AG09319 (cell line): ENCODE measurements around the gene TMCC3.

Source experiments
- DNase-seq: peaks from one replicate; pipeline ENCODE4 v3.0.0-alpha.2; 2010; ENCODE audit warnings: low read depth; ENCODE audit errors: extremely low read depth
- TF ChIP-seq, protein P1 (sequence below): IDR thresholded peaks from 2 replicates; pipeline ENCODE4 v1.5.1; 2011; ENCODE audit warnings: low read depth, mild to moderate bottlenecking, inconsistent platforms, low read length, moderate library complexity

TMCC3 gene

DNA sequence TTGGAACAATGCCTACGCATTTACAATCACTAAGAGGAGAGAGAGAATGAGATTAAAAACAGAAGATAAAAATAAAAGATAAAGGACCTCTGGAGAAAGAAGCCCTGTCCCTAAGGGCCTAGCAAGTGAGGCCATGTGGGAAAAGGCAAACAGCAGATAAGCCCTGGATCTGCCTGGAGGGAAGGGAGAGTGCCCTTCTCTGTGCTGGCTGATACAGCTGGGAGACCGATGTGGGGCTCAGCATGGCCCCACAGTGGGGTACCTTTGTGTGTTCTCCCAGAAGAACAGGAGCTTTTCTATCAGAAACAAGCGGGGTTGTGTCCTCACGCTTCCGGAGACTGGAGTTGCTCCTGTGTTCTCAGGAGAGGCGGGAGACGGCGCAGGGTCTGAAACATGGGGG, 59.9 kb downstream of the TMCC3 start:
- no peak for DNase-seq
- TF ChIP-seq, protein P1, sequence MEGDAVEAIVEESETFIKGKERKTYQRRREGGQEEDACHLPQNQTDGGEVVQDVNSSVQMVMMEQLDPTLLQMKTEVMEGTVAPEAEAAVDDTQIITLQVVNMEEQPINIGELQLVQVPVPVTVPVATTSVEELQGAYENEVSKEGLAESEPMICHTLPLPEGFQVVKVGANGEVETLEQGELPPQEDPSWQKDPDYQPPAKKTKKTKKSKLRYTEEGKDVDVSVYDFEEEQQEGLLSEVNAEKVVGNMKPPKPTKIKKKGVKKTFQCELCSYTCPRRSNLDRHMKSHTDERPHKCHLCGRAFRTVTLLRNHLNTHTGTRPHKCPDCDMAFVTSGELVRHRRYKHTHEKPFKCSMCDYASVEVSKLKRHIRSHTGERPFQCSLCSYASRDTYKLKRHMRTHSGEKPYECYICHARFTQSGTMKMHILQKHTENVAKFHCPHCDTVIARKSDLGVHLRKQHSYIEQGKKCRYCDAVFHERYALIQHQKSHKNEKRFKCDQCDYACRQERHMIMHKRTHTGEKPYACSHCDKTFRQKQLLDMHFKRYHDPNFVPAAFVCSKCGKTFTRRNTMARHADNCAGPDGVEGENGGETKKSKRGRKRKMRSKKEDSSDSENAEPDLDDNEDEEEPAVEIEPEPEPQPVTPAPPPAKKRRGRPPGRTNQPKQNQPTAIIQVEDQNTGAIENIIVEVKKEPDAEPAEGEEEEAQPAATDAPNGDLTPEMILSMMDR = no peak

DNA sequence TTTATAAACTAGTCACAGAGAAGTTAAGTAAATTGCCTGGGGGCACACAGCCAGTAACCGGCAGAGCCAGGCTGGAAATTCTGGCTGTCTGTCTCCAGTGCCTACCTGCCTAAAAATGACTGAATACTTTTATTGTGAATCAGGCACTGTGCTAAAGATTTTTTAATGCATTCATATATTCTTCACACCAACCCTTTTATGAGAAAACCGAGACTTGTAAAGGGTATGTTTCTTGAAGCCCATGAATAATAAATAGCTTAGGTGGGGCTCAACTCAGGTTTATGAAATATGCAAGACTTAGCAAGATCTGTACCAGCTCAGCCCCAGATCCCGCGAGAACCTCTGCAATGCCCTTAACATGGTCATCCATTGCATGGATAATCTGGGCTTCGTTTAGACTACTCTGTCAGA, 60.8 kb downstream of the TMCC3 start:
- DNase-seq = no peak
- TF ChIP-seq, protein P1 = no peak

DNA sequence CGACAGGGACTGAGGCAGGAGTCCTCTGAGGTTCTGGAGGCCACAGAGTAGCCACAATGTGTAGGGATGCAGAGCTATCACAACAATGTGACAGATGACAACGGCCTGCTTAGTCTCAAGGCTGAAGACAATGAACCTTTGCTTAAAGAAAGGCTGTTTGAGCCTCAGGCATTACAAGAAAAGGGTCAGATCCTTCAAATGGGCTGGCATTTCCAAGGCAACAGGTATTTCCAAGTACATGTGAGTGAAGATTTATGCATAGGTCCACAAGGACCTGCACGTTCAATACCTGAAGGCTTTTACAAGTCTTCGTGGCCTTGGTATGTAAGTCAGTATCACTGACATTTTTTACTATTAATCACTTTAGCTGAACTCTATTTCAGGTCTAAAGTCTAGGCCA, 62.0 kb downstream of the TMCC3 start:
- TF ChIP-seq, protein P1 = no peak
- no peak for DNase-seq

DNA sequence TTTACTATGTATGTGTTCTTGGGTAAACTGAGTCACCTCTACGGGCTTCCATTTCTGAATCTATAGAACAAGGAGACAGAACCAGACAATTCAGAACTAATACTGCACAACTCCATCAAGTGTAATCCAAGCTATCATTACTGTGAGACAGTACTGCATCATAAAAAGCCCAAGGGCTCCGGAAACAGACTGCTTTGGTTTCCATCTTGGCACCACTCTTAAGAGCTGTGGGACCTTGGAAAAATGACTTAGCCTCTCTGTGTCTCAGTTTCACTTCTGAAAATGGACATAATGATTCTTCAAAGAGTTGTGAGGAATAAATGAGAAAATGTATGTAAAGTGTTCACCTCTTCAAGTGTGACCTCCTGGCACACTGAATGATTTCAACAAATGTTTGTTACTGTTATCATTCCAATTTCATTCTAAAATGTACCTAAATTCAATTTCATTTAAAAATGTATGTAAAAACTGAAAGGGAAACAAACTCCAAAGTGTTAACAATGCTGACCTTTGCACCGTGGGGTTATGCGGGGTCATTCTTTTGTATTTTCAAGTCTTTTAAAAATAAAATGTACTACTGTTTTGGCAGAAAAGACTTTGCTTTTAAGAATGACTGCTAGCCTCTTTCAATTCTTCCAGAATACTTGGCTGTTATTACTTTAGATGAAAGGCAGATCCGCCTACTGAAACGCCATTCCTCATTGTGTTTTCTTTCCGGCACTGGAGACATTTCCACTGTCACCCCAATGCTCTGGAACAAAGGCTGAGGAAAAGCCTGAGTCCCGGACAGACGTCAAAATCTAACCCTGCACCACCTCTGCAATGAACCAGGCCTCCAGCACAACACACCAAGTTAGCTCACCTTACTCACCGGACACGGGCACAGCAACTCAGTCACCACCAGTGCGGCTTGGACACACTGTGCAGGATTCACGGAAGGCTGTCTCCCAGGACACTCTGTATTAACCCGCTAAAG, 62.8 kb downstream of the TMCC3 start:
- no peak for DNase-seq
- TF ChIP-seq, protein P1 = no peak

DNA sequence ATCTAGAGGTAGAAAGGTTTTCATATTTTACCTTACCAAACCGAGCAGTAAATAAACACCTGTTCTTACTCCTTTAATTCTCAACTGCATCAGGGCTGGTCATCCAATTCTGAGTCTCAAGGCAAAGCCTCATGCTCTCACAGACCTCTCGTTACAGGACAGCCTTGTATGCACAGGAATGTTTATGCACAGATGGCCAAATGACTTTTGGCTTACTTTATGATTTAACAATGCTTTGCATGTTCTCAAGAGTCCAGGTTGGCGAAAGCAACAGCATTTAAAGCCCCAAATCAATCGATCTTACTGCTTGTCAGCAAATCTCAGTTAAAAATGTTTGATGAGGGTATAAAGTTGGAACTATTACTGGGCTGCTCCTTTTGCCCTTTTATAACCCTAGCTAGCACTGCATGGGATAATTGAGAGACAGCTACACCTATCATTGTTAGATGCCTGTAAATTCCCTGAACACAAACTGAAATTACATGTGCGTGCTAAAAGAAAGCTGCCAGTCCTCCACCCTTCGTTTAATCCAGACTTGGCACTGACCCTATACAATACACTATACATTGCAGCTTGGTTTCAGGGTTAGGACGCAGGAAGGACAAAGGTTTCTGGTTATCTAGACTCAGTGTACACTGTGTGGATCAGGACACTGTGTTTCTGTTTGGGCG, 63.6 kb downstream of the TMCC3 start:
- no peak for DNase-seq
- TF ChIP-seq, protein P1 = no peak

DNA sequence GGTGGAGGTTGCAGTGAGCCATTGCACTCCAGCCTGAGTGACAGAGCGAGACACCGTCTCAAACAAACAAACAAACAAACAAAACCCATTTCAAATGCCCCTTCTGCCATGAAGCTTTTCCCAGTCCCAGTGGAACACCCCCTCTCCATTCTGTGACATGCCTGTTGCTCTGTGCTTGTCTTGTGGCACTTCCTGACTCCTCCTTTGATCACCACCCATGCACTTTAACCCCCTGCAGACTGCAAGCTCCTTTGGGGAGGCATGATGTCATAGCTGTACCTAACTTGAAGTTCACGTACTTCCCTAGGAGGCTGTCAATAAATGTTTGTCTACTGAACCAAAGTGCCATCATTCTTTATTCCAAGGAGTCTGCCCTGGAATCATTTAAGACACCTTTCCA, 64.7 kb downstream of the TMCC3 start:
- no peak for DNase-seq
- TF ChIP-seq, protein P1 = no peak

DNA sequence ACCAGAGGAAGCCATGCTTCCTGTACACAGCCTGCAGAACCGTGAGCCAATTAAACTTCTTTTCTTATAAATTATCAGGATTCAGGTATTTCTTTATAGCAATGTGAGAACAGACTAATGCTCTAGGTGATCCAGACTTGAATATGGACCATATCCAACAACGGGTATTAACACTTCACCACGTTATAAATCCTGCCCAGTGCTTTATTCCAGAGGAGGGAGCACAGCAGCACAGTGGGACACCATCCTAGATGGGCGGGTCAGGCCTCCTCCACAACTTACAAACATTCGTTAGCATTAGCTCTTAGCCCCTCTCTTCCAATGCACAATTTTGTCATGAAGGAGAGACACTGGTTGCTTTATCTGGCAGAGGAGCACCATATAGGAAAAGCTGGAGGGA, 66.0 kb downstream of the TMCC3 start:
- TF ChIP-seq, protein P1 = no peak

More for the DNA sequence above, 66.0 kb downstream of the TMCC3 start:
- DNase-seq = no peak
